GM11168 (cell line): ENCODE results near the gene RASL11B.

ENCODE experiments used
- in situ Hi-C: fragments of 300-500 bp; cut with MboI; formaldehyde crosslinking; loops from one replicate; pipeline ENCODE4 v1.12.0; 2022; ENCODE audit warnings: low sequenced_read_pairs; ENCODE audit not compliant: unreplicated experiment

RASL11B gene

DNA sequence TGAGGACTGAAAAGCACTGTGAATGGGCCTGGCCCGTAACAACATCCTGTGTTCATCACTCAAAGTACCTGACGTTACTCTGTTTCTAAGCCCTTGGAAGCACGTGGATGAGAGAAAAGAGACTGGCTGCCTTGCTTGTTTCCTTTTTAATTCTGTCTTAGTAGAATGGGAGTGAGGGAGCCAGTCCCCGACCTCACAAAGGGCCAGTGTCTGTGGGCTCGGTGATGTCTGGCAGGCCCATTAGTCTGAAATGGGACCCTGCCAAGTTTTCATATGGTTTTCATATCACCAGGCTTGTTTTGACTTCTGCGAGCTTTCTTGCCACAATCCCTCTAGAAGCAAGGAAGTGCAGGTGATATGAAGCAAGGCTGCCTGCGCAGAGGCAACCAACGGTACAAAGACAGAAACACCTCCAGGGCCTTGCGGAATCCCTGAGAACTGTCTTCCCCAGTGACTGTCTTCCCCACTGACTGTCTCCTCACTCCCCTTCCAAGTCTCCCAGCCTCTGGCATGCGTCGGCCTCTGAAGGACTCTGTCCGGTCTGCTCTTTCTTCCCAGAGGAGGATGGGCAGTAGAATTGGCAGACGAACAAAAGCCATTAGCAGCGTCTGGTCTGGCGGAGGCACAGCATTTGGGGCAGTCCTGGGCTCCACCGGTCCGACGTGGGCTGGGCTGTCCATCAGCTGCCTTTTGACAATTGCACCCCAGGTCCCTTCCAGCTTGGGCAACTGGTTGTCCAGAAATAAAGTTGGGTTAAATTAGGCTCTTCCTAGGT lies 20.2 kb upstream of the RASL11B start:
- in situ Hi-C loops, result no loop called here

DNA sequence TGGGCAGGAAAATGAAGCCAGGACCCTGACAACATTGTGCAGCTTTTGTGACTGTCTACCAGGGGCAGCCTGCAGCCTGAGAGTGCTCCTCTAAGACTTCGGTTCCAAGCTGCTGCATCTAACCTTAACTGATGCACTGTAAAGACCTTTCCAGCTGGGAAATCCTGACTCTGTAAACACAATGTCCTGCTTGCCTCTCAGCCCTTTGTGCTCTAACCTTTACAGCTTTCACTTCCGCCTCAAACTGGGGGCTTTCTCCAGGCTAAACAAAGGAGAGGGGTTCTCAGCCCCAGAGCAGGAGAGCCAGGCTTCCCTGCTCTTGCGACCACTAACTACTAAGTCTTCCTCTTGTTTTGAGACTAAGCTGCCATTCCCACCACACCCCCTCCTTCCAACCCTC lies 19.3 kb upstream of the RASL11B start:
- in situ Hi-C loops, result no loop called here

DNA sequence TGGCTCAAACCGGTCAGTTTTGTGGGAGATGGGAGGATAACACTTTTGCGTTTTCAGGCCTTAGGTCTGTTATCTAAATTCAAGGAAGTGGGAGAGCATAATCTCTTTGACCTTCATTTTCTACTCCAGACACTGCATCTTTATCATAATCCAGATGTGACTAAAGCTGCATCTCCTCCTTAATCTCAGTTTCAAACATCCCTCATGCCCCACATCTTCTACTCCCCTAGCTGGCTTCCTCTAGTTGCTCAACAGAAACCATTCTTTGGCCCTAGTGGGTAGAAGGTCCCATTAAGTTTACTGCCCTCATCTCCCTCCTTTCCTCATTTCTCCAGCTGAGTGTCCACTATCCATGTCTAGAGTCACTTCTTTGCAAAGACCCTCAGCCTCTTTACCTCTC lies 18.8 kb upstream of the RASL11B start:
- in situ Hi-C loops, result no loop called here

DNA sequence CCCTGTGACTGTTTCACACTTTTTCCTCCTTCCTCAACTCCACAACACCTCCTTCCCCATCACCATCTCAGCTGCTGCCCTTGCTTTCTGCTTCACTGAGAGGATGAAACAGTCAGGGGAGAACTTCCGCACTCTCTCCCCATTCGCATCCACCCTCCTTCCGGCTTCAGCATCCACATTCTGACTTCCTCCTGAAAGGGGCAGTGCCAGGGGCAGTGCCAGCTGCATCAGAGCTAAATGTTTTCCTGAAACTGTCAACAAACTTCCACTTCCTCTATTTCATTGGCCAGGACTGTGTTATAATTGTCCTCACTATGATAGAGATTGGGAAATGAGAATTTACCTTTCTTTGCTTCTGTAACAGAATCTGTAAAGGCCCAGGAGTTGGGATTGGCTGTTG lies 18.2 kb upstream of the RASL11B start:
- in situ Hi-C loops, result no loop called here

DNA sequence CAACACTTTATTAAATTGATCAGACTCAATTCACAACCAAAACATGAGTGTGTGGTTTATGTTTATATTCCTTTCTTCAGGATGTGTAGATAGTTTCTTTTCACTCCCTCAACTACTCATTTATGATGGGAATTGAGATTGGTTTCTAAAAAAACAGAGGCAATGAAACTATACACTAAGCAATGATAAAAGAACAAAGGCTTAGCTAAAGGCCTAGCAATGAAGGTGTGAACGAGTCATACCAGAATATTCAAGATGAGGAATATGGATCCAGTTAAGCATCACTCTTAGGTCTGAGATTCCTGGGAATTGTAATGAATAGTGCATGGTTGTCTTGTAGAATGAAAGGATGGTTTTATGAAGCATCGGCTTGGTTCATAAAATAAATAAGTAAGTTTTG lies 17.5 kb upstream of the RASL11B start:
- in situ Hi-C loops, result no loop called here

DNA sequence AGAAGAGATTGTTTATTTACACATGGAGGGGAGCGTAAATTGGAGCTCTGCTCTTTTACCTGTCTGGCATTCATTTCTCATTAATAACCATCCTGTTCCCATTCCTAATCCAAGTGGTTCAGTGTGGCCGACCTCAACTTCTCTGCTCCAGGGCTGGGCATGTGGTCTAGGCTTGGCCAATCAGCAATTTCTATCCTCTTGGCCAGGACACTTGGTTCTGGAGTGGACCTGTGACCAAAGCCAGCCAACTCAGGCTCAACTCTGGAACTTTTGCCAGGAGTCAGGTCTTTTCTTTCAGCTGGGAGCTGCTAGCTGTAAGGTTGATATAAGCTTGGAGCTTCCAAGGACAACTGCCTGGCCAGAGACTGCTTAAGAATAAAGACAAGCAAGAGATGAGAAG lies 15.6 kb upstream of the RASL11B start:
- in situ Hi-C loops, result no loop called here

DNA sequence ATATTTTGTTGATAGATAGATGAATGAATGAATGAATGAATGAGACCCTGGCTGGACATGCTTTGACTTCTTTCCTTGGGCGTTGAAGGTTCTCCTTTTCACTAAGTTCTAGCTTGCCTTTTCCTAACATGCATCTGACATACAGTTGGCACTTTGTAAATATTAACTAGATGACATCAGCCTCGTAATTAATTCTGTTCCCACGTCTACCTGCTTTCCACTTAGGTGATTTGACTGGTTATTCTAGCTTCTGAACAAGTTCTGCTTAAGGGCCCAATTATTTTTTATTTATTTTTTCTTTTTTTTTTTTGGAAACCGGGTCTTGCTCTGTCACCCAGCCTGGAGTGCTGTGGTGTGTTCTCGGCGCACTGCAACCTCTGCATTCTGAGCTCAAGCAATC lies 13.9 kb upstream of the RASL11B start:
- in situ Hi-C loops, result no loop called here

DNA sequence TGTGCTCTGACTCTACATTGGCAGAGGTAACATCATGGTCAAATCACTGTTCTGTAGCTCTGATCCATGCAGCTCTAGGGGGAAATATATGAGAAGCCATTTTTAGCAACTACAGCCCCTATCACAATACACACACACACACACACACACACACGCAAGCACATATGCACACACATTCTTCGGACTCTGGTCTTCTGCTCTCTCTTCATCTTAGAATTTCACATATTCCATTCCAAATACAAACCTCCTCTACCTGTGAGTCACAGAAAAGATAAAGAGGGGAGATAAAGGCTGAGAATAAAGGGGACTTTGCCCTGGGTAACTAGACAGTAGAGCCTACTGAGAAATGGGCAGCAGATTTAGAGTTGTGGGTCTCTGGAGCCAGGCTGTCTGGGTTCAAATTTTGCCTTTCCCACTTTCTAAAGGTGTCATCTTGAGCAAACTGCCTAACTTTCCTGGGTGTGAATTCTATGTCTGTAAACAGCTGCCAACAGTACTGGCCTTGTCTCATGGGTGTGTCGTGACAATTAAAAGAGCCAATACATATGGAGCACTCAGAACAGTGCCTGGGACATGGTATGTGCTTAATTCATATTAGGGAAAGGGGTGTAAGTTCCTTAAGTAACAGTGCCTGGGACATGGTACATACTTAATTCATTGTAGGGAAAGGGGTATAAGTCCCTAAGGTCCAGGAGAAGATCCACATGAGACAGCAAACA lies 11.6 kb upstream of the RASL11B start:
- in situ Hi-C loops, result no loop called here

DNA sequence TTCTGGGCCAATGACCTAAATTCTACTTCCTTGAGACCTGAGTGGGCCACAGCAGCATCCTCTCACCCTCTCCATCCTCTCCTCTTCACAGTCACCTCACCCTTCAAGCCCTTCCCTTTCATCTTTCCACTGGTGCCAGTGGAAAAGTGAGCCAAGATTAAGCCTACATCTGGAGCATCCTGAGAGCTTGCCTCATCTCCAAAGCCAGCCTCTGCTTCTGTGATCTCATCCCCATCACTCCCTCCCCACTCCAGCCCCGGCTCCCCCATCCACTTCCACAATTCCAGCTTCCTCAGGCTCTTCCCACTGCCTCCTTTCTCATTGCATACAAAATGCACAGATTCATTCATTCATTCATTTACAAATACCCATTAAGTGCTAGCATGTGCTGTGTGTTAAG lies 10.1 kb upstream of the RASL11B start:
- in situ Hi-C loops, result no loop called here

DNA sequence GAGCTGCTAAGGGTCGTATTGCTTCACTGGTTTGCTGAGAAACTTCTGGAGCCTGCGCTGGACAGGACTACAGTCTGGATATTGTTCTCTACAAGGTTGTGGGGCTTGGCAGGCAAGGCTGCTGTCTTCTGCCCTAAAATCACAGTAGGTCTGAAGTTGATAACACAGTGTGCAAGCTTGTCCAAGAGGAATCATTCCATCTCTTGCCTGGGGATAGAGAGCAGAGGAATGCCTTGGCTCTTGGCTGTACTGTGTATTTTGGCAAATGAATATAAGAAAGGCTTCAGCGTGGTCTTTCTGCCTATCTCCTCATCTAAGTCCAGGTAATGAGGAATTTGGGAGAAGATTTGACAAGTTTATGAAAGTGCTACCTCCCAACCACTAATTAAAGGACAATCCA lies 9.4 kb upstream of the RASL11B start:
- in situ Hi-C loops, result no loop called here

DNA sequence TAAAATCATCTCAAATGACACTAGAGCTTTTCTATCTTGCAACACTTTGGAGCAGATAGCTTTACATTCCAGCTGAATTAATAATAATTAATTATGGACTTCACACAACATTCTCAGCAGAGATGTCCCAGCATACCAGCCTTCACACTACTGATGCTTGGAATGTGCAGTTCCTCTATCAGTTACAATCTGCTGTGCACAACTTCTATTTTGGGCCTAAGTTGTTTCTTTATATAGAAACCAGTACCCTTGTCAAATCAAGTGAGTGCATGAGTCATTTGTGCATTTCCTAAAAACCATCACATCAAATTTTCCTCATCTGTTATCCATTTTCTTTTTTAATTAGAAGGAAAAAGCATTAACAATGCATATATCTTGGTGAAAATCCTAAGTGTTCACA lies 8.8 kb upstream of the RASL11B start:
- in situ Hi-C loops, result no loop called here

DNA sequence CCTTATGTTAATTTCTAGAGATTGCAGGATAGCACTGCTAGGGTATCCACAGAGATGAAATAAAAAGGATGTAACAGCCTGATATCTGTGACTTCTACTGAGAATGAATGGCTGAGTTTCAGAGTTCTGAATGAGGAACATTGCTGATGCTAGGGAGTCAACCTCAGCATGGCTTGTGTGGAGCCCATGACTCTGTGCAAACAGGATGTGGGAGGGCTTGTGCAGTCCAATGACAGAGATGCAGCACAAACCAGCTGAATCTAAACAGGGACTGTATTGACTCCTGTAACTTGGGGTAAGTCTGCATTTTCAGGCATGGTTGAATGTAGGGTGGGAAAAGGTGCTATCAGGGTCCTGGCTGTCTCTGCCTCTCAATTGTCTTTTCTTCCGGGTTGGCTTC lies 5.3 kb upstream of the RASL11B start:
- in situ Hi-C loops, result no loop called here

DNA sequence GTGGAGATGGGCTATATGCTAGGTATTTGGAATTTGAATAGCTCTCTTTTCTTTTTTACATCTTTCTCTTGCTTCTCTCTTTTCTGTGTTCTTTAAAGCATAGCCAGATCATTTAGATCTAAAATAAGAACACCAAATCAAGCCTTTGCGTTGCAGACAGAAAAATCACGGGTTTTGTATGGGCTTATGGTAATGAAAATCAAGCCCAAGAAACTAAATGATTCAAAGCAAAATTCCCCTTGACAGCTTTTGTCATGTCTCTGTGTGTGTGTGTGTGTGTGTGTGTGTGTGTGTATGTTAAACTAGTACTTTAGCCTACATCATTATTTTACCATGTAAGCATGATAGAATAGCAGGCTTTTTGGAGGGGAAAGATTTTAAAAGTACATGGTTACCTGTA lies 1.8 kb upstream of the RASL11B start:
- in situ Hi-C loops, result loop anchor here (10.0 kb wide), 1 partner anchor 176 kb away; no protein-coding TSS in a partner anchor

DNA sequence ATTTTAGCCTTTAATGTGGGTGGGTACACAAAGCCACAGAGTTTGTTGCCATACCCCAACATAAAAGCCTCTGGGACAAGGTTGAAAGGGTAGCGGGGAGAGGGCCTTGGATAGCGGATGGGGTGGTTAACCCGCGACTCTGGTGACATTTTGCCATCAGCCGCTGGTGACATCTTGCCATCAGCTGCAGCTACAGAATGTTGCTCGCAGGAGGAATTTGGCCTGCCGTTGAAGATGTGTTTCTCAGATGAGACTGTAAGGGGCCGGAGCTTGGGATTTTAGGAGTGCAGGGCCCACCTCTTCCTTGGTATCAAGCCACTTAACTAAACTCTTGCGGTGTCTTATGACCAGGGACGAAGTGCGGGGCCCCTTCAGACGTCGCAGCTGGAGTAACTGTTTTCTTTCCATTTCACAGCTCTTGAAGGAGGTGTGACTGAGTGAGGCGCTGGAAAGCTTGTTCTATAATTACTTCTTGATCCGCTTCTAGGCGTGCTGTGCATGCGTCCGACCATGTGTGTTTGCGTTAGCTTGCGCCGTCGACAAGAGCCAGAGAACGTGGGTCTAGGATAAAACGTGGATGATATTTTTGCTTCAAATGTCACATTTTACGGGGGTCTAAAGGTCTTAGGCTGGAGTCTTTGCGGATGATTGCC lies 820 bp upstream of the RASL11B start:
- in situ Hi-C loops, result loop anchor here (10.0 kb wide), 1 partner anchor 176 kb away; no protein-coding TSS in a partner anchor

DNA sequence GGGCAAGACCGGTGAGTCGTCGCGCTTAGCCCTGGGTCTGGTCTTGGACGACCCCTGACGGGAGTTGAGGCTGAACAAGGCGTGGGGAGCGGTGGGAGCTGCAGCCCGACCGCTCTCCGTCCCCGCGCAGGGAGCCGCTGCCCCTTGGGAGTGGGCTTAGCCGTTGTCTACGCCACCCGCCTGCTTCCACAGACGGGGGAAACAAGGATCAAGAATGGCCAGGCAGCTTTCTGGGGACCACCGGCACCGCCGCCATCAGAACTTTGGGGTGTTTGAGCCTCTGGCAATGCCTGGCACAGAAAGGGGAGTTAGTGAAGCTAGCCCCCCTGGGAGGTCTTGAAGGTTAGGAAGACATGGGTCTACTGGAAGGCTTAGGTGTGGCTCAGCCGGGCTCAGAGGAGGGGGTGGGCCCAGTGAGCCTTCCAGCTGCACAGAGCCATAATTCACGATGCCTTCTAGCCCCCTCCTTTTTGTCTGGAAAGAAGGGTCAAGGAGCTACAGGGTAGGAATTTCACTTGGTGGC lies 583 bp downstream of the RASL11B start:
- in situ Hi-C loops, result loop anchor here (10.0 kb wide), 1 partner anchor 178 kb away; no protein-coding TSS in a partner anchor

DNA sequence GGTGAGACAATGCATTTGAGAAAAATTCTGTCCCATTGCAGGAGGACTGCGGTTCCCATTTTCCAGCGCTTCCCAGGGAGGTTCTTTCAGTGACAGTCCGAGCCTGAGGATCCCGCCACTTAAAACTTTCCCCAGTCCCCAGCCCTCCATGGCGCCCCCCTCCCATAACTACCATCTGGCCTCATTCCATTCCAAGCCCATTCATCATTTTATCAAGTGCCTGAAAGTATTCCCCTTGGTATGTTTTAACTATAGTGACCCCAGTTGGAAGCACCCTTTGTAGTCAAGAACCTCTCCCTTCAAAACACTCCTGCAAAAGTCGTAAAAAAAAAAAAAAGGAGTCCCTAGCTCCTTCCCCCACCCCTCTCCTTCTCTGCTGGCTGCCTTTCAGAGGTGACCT lies 1.2 kb downstream of the RASL11B start:
- in situ Hi-C loops, result loop anchor here (10.0 kb wide), 1 partner anchor 179 kb away; no protein-coding TSS in a partner anchor

DNA sequence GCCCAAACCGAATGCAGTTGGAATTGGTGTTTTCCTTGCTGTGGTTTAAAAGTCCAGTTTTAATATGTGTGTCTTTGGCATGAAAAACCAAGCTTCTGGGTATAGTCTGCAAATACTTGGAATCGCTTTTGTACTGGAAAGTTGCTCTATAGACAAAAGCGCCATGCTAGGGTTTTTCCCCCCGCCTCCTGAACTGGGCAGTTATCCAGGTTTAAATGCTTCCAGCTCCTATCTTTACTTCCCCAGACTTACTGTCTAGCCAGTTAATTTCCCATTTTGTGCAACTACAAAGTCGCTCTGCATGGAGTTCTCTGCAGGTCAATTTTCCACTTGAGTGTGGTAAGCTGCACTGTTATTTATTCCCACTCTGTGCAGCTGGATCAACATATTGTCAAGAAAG lies 2.7 kb downstream of the RASL11B start:
- in situ Hi-C loops, result loop anchor here (10.0 kb wide), 1 partner anchor 180 kb away; no protein-coding TSS in a partner anchor

DNA sequence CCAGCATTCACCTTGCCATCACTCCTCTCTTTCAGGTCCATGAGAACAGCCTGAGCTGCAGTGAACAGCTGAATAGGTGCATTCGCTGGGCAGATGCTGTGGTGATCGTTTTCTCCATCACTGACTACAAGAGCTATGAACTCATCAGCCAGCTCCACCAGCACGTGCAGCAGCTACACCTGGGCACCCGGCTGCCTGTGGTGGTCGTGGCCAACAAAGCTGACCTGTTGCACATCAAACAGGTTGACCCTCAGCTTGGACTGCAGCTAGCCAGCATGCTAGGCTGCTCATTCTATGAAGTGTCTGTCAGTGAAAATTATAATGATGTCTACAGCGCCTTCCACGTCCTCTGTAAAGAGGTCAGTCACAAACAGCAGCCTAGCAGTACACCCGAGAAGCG lies 3.2 kb downstream of the RASL11B start:
- in situ Hi-C loops, result loop anchor here (10.0 kb wide), 1 partner anchor 180 kb away; no protein-coding TSS in a partner anchor

DNA sequence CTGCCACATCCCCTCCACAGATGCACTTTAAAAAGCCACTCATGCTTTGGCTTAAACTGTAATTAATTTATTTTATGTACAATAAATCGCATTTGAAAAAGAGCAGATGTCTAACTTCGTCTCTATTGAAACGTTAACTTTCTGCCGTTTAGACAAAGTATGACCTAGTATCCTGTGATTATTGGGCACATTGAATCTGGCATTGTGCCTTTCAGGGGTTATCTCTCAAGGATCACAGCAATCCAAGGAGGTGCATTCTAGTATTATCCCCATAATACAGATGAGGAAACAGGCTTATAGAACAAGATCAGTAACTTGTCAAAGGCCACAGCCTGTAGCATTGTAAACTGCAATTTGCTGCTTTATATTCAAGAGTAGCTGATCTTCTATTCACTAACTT lies 4.6 kb downstream of the RASL11B start:
- in situ Hi-C loops, result loop anchor here (10.0 kb wide), 1 partner anchor 182 kb away; no protein-coding TSS in a partner anchor

DNA sequence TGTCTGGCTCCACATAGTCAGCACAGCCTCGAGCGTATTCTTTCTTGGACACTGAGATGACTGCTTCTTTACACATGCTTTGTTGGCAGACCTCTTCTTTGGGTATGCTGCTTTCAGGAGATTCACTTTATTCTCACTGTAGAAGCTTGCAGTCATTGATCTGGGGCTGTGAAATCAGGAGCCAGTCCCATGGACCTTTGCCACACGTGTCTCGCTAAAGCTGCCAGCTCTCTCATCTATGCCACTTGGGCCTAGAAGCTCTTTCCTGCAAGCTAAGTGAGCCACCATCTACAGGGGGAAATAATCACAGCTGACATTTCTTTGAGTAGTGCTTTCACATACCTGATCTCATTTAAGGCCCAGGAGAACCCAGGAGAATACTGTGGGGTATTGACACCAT lies 5.0 kb downstream of the RASL11B start:
- in situ Hi-C loops, result loop anchor here (10.0 kb wide), 1 partner anchor 182 kb away; no protein-coding TSS in a partner anchor

DNA sequence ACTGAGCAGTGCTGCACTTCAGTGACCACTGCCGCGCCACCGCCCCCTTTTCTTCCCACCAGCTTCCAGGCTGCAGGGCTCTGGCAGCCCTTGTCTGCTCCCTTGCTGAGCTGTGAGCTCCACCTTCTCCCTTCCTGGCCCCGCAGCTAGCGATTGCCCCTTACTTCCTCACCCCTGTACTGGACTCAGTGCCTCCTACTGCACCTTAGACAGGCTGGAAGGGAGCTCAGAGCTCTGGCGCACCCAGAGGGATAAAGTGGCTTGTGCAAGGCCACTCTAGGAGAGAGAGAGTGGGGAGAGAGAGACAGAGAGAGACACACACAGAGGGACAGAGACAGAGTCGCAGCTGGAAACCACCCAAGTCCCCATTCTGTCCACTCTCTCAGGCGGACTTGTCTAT lies 6.0 kb downstream of the RASL11B start:
- in situ Hi-C loops, result loop anchor here (10.0 kb wide), 1 partner anchor 183 kb away; no protein-coding TSS in a partner anchor
